ENCODE measurements around the gene SPARC.

DNA sequence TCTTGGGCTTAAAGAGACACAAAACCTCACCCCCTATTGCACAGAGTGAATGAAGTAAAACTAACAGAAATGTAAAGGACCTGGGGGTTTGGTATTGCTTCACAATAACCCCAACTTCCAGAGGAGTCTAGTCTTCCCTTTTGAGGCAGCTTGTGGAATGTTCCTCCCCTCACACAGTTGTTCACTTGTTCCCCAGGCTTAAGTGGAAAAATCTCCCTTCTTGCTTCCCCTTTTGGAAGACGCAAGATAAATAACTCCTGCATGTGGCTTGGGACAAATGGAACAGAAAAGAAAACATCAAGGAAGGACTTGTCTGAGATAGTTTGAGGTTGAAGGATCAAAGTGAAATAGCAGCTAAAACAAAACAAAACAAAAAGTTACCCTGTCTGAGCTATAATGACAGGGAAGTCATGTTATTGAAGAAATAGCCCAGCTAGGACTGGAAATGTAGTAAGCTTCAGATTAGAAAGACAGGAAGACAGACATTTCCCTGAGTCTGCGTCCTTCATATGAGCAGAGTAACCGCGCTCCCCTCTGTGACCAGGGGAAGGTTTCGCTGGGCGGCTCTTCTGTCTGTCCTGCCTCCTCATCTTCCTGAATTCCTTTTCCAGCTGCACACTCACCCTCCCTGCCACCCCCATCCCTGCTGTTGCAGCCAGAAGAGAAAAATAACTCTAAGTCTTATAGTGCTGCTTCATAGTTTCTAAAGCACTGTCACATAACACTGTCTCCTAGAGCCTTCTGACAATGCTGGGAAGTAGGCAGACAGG lies 8.8 kb downstream of the SPARC start:
- TF ChIP-seq, protein P1, sequence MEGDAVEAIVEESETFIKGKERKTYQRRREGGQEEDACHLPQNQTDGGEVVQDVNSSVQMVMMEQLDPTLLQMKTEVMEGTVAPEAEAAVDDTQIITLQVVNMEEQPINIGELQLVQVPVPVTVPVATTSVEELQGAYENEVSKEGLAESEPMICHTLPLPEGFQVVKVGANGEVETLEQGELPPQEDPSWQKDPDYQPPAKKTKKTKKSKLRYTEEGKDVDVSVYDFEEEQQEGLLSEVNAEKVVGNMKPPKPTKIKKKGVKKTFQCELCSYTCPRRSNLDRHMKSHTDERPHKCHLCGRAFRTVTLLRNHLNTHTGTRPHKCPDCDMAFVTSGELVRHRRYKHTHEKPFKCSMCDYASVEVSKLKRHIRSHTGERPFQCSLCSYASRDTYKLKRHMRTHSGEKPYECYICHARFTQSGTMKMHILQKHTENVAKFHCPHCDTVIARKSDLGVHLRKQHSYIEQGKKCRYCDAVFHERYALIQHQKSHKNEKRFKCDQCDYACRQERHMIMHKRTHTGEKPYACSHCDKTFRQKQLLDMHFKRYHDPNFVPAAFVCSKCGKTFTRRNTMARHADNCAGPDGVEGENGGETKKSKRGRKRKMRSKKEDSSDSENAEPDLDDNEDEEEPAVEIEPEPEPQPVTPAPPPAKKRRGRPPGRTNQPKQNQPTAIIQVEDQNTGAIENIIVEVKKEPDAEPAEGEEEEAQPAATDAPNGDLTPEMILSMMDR (IDR thresholded peaks at IDR 0.05): no peak
- TF ChIP-seq EP300 (IDR thresholded peaks at IDR 0.05) (no peak), POLR2A (IDR thresholded peaks at IDR 0.05) (no peak)
